ENCODE data around the gene ZMYM2.

ZMYM2 gene

GRCh38 chr13:19982447-19983043, 24.0 kb downstream of the ZMYM2 start:
- 100% methylated on average over 1 of the region's 5 CpGs for WGBS (ENCODE audit: insufficient coverage)
- CTCF ChIA-PET, result interaction anchor here (1.4 kb wide), 1 partner anchor 15 kb away, joined by 3 read pairs; no protein-coding TSS in a partner anchor
- H3K27me3 ChIP-seq (replicated peaks in 2 of 5; ENCODE audit: control insufficient read depth in 4 of 5, insufficient read depth in 5 of 5, low read length in 4 of 5), result no peaks in the 10 kb centered on the region
- peaks cover 0 to 18% (median 7%) of the 10 kb centered on the region in 5 experiments for H3K9me3 ChIP-seq (ENCODE audit: control extremely low read depth in 1 of 5, control insufficient read depth in 4 of 5, insufficient read depth in 2 of 5, low read depth in 1 of 5, low read length in 4 of 5)
- peaks cover 0 to 14% (median 3%) of the 10 kb centered on the region in 4 experiments for H3K4me1 ChIP-seq (ENCODE audit: control extremely low read depth in 1 of 4, control insufficient read depth in 4 of 4, insufficient read depth in 4 of 4, low read length in 3 of 4)
- no peak for DNase-seq
- H3K27ac ChIP-seq (ENCODE audit: insufficient read depth in 1 of 2, low read depth in 1 of 2, low read length in 2 of 2, poor library complexity in 1 of 2, severe bottlenecking in 2 of 2), result no peak overlapping the region
- POLR2A ChIA-PET, result no interaction called here
- H3K4me3 ChIP-seq (ENCODE audit: control insufficient read depth in 1 of 7, extremely low read depth in 1 of 7, insufficient read depth in 4 of 7, low read depth in 2 of 7, low read length in 6 of 7), result no peak overlapping the region
- H3K36me3 ChIP-seq (ENCODE audit: control insufficient read depth in 4 of 4, insufficient read depth in 4 of 4, low read length in 3 of 4), result peaks cover 7 to 31% (median 17%) of the 10 kb centered on the region in 4 experiments

GRCh38 chr13:19984430-19985218, 26.1 kb downstream of the ZMYM2 start:
- Histone ChIP-seq H3K36me3 (ENCODE audit: control insufficient read depth in 4 of 4, insufficient read depth in 4 of 4, low read length in 3 of 4) (peaks cover 4 to 19% (median 6%) of the 10 kb centered on the region in 4 experiments), H3K27me3 (replicated peaks in 2 of 5; ENCODE audit: control insufficient read depth in 4 of 5, insufficient read depth in 5 of 5, low read length in 4 of 5) (no peaks in the 10 kb centered on the region), H3K4me3 (ENCODE audit: control insufficient read depth in 1 of 7, extremely low read depth in 1 of 7, insufficient read depth in 4 of 7, low read depth in 2 of 7, low read length in 6 of 7) (no peak overlapping the region), H3K9me3 (ENCODE audit: control extremely low read depth in 1 of 5, control insufficient read depth in 4 of 5, insufficient read depth in 2 of 5, low read depth in 1 of 5, low read length in 4 of 5) (peaks cover 0 to 2% (median under 1%) of the 10 kb centered on the region in 5 experiments), H3K4me1 (ENCODE audit: control extremely low read depth in 1 of 4, control insufficient read depth in 4 of 4, insufficient read depth in 4 of 4, low read length in 3 of 4) (peaks cover 0 to 14% (median 3%) of the 10 kb centered on the region in 4 experiments), H3K27ac (ENCODE audit: insufficient read depth in 1 of 2, low read depth in 1 of 2, low read length in 2 of 2, poor library complexity in 1 of 2, severe bottlenecking in 2 of 2) (no peak overlapping the region)
- POLR2A ChIA-PET, result no interaction called here
- WGBS (ENCODE audit: insufficient coverage), result no CpG with 5 or more reads among the region's 5 CpGs
- peak; percentile 31 to 69 (median 69) for DNase-seq
- CTCF ChIA-PET, result interaction anchor here (0.5 to 4.2 kb wide), 12 partner anchors 8 to 183 kb away, joined by 3 to 52 read pairs (median 4); no protein-coding TSS in a partner anchor

DNA sequence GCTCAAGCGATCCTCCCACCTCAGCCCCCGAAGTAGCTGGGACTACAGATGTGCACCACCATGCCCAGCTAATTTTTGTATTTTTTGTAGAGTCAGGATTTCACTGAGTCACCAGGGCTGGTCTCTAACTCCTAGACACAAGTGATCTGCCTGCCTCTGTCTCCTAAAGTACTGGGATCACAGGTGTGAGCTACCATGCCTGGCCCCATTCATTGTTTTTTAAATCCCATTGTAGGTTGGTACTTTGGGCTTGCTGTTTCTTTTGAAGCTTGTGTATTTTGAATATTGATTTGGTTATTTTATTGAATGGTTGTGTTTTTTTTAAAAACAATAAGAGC, 26.7 kb downstream of the ZMYM2 start:
- POLR2A ChIA-PET, result no interaction called here
- WGBS (ENCODE audit: insufficient coverage), result 38% methylated on average over 2 of the region's 2 CpGs

GRCh38 chr13:19991531-19991930, 33.0 kb downstream of the ZMYM2 start:
- Histone ChIP-seq H3K4me1 (ENCODE audit: control extremely low read depth in 1 of 4, control insufficient read depth in 4 of 4, insufficient read depth in 4 of 4, low read length in 3 of 4) (no peaks in the 10 kb centered on the region), H3K27me3 (replicated peaks in 2 of 5; ENCODE audit: control insufficient read depth in 4 of 5, insufficient read depth in 5 of 5, low read length in 4 of 5) (no peaks in the 10 kb centered on the region), H3K9me3 (ENCODE audit: control extremely low read depth in 1 of 5, control insufficient read depth in 4 of 5, insufficient read depth in 2 of 5, low read depth in 1 of 5, low read length in 4 of 5) (no peaks in the 10 kb centered on the region), H3K4me3 (ENCODE audit: control insufficient read depth in 1 of 7, extremely low read depth in 1 of 7, insufficient read depth in 4 of 7, low read depth in 2 of 7, low read length in 6 of 7) (no peak overlapping the region), H3K27ac (ENCODE audit: insufficient read depth in 1 of 2, low read depth in 1 of 2, low read length in 2 of 2, poor library complexity in 1 of 2, severe bottlenecking in 2 of 2) (no peak overlapping the region), H3K36me3 (ENCODE audit: control insufficient read depth in 4 of 4, insufficient read depth in 4 of 4, low read length in 3 of 4) (peaks cover 10 to 47% (median 35%) of the 10 kb centered on the region in 4 experiments)
- no peak for DNase-seq
- WGBS (ENCODE audit: insufficient coverage), result 100% methylated on average over 1 of the region's 2 CpGs
- POLR2A ChIA-PET, result no interaction called here
- CTCF ChIA-PET, result no interaction called here

More for the DNA sequence above, 26.7 kb downstream of the ZMYM2 start:
- Histone ChIP-seq H3K4me1 (ENCODE audit: control extremely low read depth in 1 of 4, control insufficient read depth in 4 of 4, insufficient read depth in 4 of 4, low read length in 3 of 4) (peaks cover 0 to 14% (median 3%) of the 10 kb centered on the region in 4 experiments), H3K9me3 (ENCODE audit: control extremely low read depth in 1 of 5, control insufficient read depth in 4 of 5, insufficient read depth in 2 of 5, low read depth in 1 of 5, low read length in 4 of 5) (no peaks in the 10 kb centered on the region), H3K36me3 (ENCODE audit: control insufficient read depth in 4 of 4, insufficient read depth in 4 of 4, low read length in 3 of 4) (peaks cover 4 to 16% (median 5%) of the 10 kb centered on the region in 4 experiments), H3K4me3 (ENCODE audit: control insufficient read depth in 1 of 7, extremely low read depth in 1 of 7, insufficient read depth in 4 of 7, low read depth in 2 of 7, low read length in 6 of 7) (no peak overlapping the region), H3K27me3 (replicated peaks in 2 of 5; ENCODE audit: control insufficient read depth in 4 of 5, insufficient read depth in 5 of 5, low read length in 4 of 5) (no peaks in the 10 kb centered on the region), H3K27ac (ENCODE audit: insufficient read depth in 1 of 2, low read depth in 1 of 2, low read length in 2 of 2, poor library complexity in 1 of 2, severe bottlenecking in 2 of 2) (no peak overlapping the region)
- DNase-seq, result no peak
- CTCF ChIA-PET, result interaction anchor here (1.1 to 4.2 kb wide), 9 partner anchors 9 to 182 kb away, joined by 3 to 52 read pairs (median 4); no protein-coding TSS in a partner anchor

GRCh38 chr13:19993024-19993423, 34.5 kb downstream of the ZMYM2 start:
- H3K27ac ChIP-seq (ENCODE audit: insufficient read depth in 1 of 2, low read depth in 1 of 2, low read length in 2 of 2, poor library complexity in 1 of 2, severe bottlenecking in 2 of 2), result no peak overlapping the region
- DNase-seq, result no peak
- no peaks in the 10 kb centered on the region for H3K9me3 ChIP-seq (ENCODE audit: control extremely low read depth in 1 of 5, control insufficient read depth in 4 of 5, insufficient read depth in 2 of 5, low read depth in 1 of 5, low read length in 4 of 5)
- no peaks in the 10 kb centered on the region for H3K4me1 ChIP-seq (ENCODE audit: control extremely low read depth in 1 of 4, control insufficient read depth in 4 of 4, insufficient read depth in 4 of 4, low read length in 3 of 4)
- whole genome bisulfite sequencing (ENCODE audit: insufficient coverage), result 92% methylated on average over 2 of the region's 4 CpGs
- peaks cover 14 to 53% (median 37%) of the 10 kb centered on the region in 4 experiments for H3K36me3 ChIP-seq (ENCODE audit: control insufficient read depth in 4 of 4, insufficient read depth in 4 of 4, low read length in 3 of 4)
- ChIA-PET POLR2A (no interaction called here), CTCF (interaction anchor here (1.0 kb wide), 1 partner anchor 26 kb away, joined by 3 read pairs; no protein-coding TSS in a partner anchor)
- no peak overlapping the region for H3K4me3 ChIP-seq (ENCODE audit: control insufficient read depth in 1 of 7, extremely low read depth in 1 of 7, insufficient read depth in 4 of 7, low read depth in 2 of 7, low read length in 6 of 7)
- H3K27me3 ChIP-seq (replicated peaks in 2 of 5; ENCODE audit: control insufficient read depth in 4 of 5, insufficient read depth in 5 of 5, low read length in 4 of 5), result no peaks in the 10 kb centered on the region

GRCh38 chr13:19998960-19999359, 40.4 kb downstream of the ZMYM2 start:
- Histone ChIP-seq H3K27me3 (replicated peaks in 2 of 5; ENCODE audit: control insufficient read depth in 4 of 5, insufficient read depth in 5 of 5, low read length in 4 of 5) (no peaks in the 10 kb centered on the region), H3K9me3 (ENCODE audit: control extremely low read depth in 1 of 5, control insufficient read depth in 4 of 5, insufficient read depth in 2 of 5, low read depth in 1 of 5, low read length in 4 of 5) (no peaks in the 10 kb centered on the region), H3K4me3 (ENCODE audit: control insufficient read depth in 1 of 7, extremely low read depth in 1 of 7, insufficient read depth in 4 of 7, low read depth in 2 of 7, low read length in 6 of 7) (no peak overlapping the region), H3K27ac (ENCODE audit: insufficient read depth in 1 of 2, low read depth in 1 of 2, low read length in 2 of 2, poor library complexity in 1 of 2, severe bottlenecking in 2 of 2) (no peak overlapping the region), H3K36me3 (ENCODE audit: control insufficient read depth in 4 of 4, insufficient read depth in 4 of 4, low read length in 3 of 4) (peaks cover 13 to 59% (median 34%) of the 10 kb centered on the region in 4 experiments), H3K4me1 (ENCODE audit: control extremely low read depth in 1 of 4, control insufficient read depth in 4 of 4, insufficient read depth in 4 of 4, low read length in 3 of 4) (peaks cover 0 to 5% (median 2%) of the 10 kb centered on the region in 4 experiments)
- WGBS (ENCODE audit: insufficient coverage), result 100% methylated on average over 3 of the region's 3 CpGs
- ChIA-PET CTCF (interaction anchor here (1.9 to 10.8 kb wide), 2 partner anchors 13 to 39 kb away, joined by 4 to 52 read pairs; no protein-coding TSS in a partner anchor), POLR2A (no interaction called here)
- no peak for DNase-seq
